Stimulated activated effector memory CD8-positive, alpha-beta T cell treated with anti-CD3 and anti-CD28 coated beads, Interleukin-12 subunit alpha, Interleukin-12 subunit beta, amount 100 ng/mL, for 72 hours (primary cell): ENCODE results near the gene TMED9.
"Not testable (repeated sequence)": the region's sequence is repeated elsewhere in the genome, so short reads cannot be mapped to it uniquely, and the experiment has no call there.

Source experiments
- ATAC-seq: fragments of 150-1000 bp; cut with Tn5 transposase; 2 replicates; pipeline ENCODE4 v1.10.0; 2021
- DNase-seq, 2 donors: peaks; one replicate each; pipeline ENCODE4 v3.0.0; 2021 to 2022; ENCODE audit warnings: low spot score in 2 of 2
- H3K27ac Mint-ChIP-seq: one replicate; pipeline ENCODE4 v1.8.0; 2022; ENCODE audit warnings: mild to moderate bottlenecking, mixed read lengths
- H3K36me3 Mint-ChIP-seq: one replicate; pipeline ENCODE4 v1.8.0; 2022; ENCODE audit warnings: mild to moderate bottlenecking, mixed read lengths
- H3K4me1 Mint-ChIP-seq: one replicate; pipeline ENCODE4 v1.8.0; 2022; ENCODE audit warnings: mixed read lengths
- H3K4me3 Mint-ChIP-seq: one replicate; pipeline ENCODE4 v1.8.0; 2022; ENCODE audit warnings: mild to moderate bottlenecking, mixed read lengths
- H3K9me3 Mint-ChIP-seq: one replicate; pipeline ENCODE4 v1.8.0; 2022; ENCODE audit warnings: mixed read lengths

TMED9 gene

DNA sequence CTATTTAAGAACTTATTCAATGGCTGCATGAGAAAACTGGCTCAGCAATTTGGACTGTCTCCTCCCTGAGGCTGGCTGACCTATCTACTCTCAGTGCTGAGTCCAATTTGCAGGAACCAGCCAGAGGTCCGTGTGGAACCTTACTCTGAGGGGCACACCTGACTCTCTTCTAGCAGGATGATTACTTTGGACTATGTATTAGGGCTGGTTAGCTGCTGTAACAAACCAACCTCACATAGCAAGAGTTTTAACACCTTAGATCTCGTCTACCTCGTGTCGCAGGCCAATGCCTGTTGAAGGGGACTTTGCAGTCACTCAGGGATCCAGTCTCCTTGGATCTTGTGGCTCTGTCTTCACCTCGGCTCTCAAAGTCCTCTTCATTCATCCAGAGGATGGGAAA lies 34.2 kb upstream of the TMED9 start:
- Mint-ChIP-seq H3K4me1 (peaks cover 19% of the 10 kb centered on the region), H3K9me3 (no peaks in the 10 kb centered on the region), H3K36me3 (peaks cover 3% of the 10 kb centered on the region), H3K27ac (no peak overlapping the region), H3K4me3 (no peak overlapping the region)
- DNase-seq (no peak), ATAC-seq (no peak)

- DNase-seq, H3K4me3 Mint-ChIP-seq, H3K9me3 Mint-ChIP-seq, H3K27ac Mint-ChIP-seq, ATAC-seq, H3K36me3 Mint-ChIP-seq: not testable (repeated sequence)
- peaks cover 11% of the 10 kb centered on the region for H3K4me1 Mint-ChIP-seq
Observed at GRCh38 chr5:177559446-177559941, 32.5 kb upstream of the TMED9 start.

DNA sequence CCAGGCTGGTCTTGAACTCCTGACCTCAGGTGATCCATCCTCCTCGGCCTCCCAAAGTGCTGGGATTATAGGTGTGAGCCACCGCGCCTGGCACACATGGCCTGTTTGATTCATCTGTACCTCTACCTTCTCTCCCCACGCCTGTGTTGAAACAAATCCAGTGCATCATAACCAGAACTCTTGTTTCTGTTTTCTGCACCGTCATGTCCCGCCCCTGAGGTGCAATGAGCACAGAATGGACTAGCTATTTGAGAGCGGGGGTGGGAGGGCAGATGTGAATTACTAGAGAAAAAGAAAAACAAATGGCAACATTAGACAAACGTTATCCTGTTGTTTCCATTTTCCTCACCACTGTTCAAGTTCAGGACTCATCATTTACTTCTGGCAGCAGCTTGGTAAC lies 27.0 kb upstream of the TMED9 start:
- no peaks in the 10 kb centered on the region for H3K36me3 Mint-ChIP-seq
- no peak overlapping the region for H3K4me3 Mint-ChIP-seq
- ATAC-seq (no peak), DNase-seq (no peak)
- H3K27ac Mint-ChIP-seq = no peak overlapping the region
- H3K9me3 Mint-ChIP-seq = no peaks in the 10 kb centered on the region
- peaks cover 6% of the 10 kb centered on the region for H3K4me1 Mint-ChIP-seq

GRCh38 chr5:177568326-177568725 lies 23.7 kb upstream of the TMED9 start:
- H3K9me3 Mint-ChIP-seq = no peaks in the 10 kb centered on the region
- peaks cover 6% of the 10 kb centered on the region for H3K4me1 Mint-ChIP-seq
- no peak overlapping the region for H3K4me3 Mint-ChIP-seq
- H3K27ac Mint-ChIP-seq = peak overlapping the region; percentile 40
- ATAC-seq = peak; percentile 19
- no peak for DNase-seq
- H3K36me3 Mint-ChIP-seq = no peaks in the 10 kb centered on the region

DNA sequence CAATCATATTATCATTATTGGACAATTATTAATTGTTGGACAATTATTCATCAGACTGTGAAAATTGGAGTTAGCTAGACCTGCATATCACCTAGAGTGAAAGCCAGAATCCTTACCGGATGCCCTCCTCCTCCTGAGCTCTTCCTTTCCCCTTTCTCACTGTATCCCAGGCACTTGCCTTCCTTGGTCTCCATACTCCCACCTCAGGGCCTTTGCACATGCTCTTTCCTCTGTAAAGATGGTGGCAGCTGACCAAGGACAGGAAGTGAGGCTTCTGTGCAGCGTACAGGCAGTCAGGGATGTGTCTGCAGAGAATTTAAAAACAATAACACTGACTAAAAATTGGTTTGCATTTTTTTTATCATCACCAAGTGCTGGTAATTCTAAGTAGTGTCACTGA lies 22.1 kb upstream of the TMED9 start:
- ATAC-seq (no peak), DNase-seq (no peak)
- H3K9me3 Mint-ChIP-seq = no peaks in the 10 kb centered on the region
- H3K4me3 Mint-ChIP-seq = no peak overlapping the region
- H3K4me1 Mint-ChIP-seq = peaks cover 6% of the 10 kb centered on the region
- no peaks in the 10 kb centered on the region for H3K36me3 Mint-ChIP-seq
- no peak overlapping the region for H3K27ac Mint-ChIP-seq

- H3K27ac Mint-ChIP-seq = no peak overlapping the region
- H3K4me3 Mint-ChIP-seq = no peak overlapping the region
- no peaks in the 10 kb centered on the region for H3K9me3 Mint-ChIP-seq
- no peak for DNase-seq
- no peaks in the 10 kb centered on the region for H3K4me1 Mint-ChIP-seq
- H3K36me3 Mint-ChIP-seq = no peaks in the 10 kb centered on the region
- ATAC-seq = no peak
Observed at GRCh38 chr5:177575488-177575887, 16.5 kb upstream of the TMED9 start.

DNA sequence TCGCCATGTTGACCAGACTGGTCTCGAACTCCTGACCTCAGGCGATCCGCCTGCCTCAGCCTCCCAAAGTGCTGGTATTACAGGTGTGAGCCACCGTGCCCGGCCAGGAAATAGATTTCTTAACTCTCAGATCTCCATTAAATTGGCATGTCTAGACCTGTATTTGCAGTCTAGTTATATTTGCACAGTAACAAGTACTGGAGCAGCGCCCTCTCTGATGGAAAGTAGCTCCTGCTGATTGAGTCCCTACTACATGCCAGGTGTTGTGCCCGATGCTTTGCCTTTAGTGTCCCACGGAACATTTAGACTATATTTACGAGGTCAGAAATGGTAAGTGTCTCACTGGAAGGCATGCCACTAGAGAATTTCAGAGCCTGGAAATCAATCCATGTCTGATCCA lies 15.8 kb upstream of the TMED9 start:
- H3K4me1 Mint-ChIP-seq = no peaks in the 10 kb centered on the region
- no peaks in the 10 kb centered on the region for H3K9me3 Mint-ChIP-seq
- H3K27ac Mint-ChIP-seq = no peak overlapping the region
- no peaks in the 10 kb centered on the region for H3K36me3 Mint-ChIP-seq
- H3K4me3 Mint-ChIP-seq = no peak overlapping the region
- DNase-seq (no peak), ATAC-seq (no peak)

DNA sequence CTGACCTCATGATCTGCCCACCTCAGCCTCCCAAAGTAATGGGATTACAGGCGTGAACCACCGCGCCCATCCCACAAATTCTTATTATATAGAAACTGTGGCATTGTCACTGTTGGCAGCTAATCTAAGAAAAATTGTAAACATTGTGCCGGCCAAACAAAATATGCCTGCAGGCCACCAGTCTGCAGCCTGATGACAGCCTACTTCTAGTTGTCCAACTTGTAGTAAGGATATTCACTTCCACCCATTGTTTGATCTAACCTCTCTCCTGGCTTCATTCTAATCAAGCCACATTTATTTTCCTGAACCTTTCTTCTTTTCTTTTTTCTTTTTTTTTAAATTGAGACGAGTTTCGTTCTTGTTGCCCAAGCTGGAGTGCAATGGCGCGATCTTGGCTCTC lies 13.7 kb upstream of the TMED9 start:
- Mint-ChIP-seq H3K4me3 (no peak overlapping the region), H3K4me1 (no peaks in the 10 kb centered on the region), H3K27ac (no peak overlapping the region), H3K9me3 (no peaks in the 10 kb centered on the region), H3K36me3 (no peaks in the 10 kb centered on the region)
- DNase-seq (no peak), ATAC-seq (no peak)

DNA sequence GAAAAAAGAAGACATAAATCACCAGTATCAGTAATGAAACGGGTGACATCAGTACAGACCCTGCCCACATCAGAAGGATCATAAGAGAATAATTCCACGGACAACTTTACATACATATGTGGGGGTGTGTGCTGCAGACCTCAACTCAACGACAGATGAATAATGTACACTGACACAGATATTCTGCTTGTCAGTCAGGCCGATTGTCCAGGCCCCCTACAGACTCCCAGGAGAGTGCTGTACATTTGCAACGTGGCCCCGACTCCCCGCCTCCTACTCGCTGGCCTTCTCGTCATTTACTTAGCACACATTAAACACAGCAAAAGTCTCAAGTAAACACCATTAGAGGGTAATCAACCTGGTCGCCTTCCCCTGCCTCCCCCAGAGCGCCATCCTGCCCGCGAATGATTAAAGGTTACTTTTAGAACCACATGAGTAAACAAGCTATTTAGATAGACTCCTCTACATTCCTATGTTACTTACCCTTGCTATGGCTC lies 3.5 kb upstream of the TMED9 start:
- Mint-ChIP-seq H3K9me3 (no peaks in the 10 kb centered on the region), H3K27ac (no peak overlapping the region)

GRCh38 chr5:177590406-177590805 lies 1.6 kb upstream of the TMED9 start:
- Mint-ChIP-seq H3K27ac (no peak overlapping the region), H3K4me3 (no peak overlapping the region), H3K36me3 (peaks cover 36% of the 10 kb centered on the region), H3K4me1 (peaks cover 27% of the 10 kb centered on the region), H3K9me3 (no peaks in the 10 kb centered on the region)
- no peak for ATAC-seq
- no peak for DNase-seq

More for the DNA sequence above, 3.5 kb upstream of the TMED9 start:
- DNase-seq (no peak), ATAC-seq (peak; percentile 55)
- Mint-ChIP-seq H3K4me3 (no peak overlapping the region), H3K36me3 (peaks cover 17% of the 10 kb centered on the region), H3K4me1 (peaks cover 20% of the 10 kb centered on the region)

DNA sequence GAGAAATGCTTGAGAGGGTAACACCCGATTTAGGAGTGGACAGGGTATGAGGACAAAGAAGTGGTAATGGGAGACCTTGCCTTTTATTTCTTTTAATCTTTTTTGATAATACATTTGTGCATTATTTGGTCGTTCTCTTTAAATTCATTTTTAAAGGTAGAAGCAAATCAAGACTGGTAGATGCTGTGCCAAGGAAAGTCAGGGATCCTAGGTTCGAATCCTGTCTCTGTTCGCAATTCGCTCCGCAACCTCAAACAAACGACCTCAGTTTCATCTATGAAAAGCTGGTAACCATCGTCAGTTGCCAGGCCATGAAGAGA lies 353 bp upstream of the TMED9 start:
- Mint-ChIP-seq H3K4me1 (peaks cover 33% of the 10 kb centered on the region), H3K4me3 (peak overlapping the region; percentile 96), H3K36me3 (peaks cover 49% of the 10 kb centered on the region), H3K27ac (peak overlapping the region; percentile 98), H3K9me3 (no peaks in the 10 kb centered on the region)
- no peak for DNase-seq
- no peak for ATAC-seq

DNA sequence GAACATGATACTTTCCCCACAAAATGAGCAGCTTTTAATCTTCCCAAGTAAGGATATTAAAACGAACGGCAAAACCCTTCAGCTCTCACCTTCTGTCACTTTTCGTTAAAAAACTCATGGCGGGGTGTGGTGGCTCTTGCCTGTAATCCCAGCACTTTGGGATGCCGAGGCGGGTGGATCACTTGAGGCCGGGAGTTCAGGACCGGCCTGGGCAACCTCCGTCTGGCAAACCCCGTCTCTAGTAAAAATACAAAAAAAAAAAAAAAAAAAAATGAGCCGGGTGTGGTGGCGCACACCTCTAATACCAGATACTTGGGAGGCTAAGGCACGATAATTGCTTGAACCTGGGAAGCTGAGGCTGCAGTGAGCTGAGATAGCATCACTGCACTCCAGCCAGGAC lies 902 bp downstream of the TMED9 start:
- peaks cover 60% of the 10 kb centered on the region for H3K36me3 Mint-ChIP-seq
- no peaks in the 10 kb centered on the region for H3K9me3 Mint-ChIP-seq
- ATAC-seq (no peak), DNase-seq (no peak)
- peak overlapping the region; percentile 98 for H3K27ac Mint-ChIP-seq
- peak overlapping the region; percentile 96 for H3K4me3 Mint-ChIP-seq
- peaks cover 33% of the 10 kb centered on the region for H3K4me1 Mint-ChIP-seq

GRCh38 chr5:177593511-177593910 lies 1.5 kb downstream of the TMED9 start:
- Mint-ChIP-seq H3K9me3 (no peaks in the 10 kb centered on the region), H3K36me3 (peaks cover 62% of the 10 kb centered on the region), H3K4me3 (peak overlapping the region; percentile 96), H3K4me1 (peaks cover 37% of the 10 kb centered on the region), H3K27ac (peak overlapping the region; percentile 34)
- ATAC-seq (no peak), DNase-seq (no peak)

GRCh38 chr5:177594071-177594470 lies 2.1 kb downstream of the TMED9 start:
- Mint-ChIP-seq H3K36me3 (peaks cover 62% of the 10 kb centered on the region), H3K9me3 (no peaks in the 10 kb centered on the region), H3K4me1 (peaks cover 43% of the 10 kb centered on the region), H3K27ac (peak overlapping the region; percentile 34), H3K4me3 (peak overlapping the region; percentile 96)
- no peak for ATAC-seq
- DNase-seq = no peak

GRCh38 chr5:177595026-177595585 lies 3.1 kb downstream of the TMED9 start:
- H3K36me3 Mint-ChIP-seq = peaks cover 62% of the 10 kb centered on the region
- no peak overlapping the region for H3K4me3 Mint-ChIP-seq
- no peak overlapping the region for H3K27ac Mint-ChIP-seq
- no peaks in the 10 kb centered on the region for H3K9me3 Mint-ChIP-seq
- no peak for ATAC-seq
- DNase-seq = no peak
- peaks cover 47% of the 10 kb centered on the region for H3K4me1 Mint-ChIP-seq

DNA sequence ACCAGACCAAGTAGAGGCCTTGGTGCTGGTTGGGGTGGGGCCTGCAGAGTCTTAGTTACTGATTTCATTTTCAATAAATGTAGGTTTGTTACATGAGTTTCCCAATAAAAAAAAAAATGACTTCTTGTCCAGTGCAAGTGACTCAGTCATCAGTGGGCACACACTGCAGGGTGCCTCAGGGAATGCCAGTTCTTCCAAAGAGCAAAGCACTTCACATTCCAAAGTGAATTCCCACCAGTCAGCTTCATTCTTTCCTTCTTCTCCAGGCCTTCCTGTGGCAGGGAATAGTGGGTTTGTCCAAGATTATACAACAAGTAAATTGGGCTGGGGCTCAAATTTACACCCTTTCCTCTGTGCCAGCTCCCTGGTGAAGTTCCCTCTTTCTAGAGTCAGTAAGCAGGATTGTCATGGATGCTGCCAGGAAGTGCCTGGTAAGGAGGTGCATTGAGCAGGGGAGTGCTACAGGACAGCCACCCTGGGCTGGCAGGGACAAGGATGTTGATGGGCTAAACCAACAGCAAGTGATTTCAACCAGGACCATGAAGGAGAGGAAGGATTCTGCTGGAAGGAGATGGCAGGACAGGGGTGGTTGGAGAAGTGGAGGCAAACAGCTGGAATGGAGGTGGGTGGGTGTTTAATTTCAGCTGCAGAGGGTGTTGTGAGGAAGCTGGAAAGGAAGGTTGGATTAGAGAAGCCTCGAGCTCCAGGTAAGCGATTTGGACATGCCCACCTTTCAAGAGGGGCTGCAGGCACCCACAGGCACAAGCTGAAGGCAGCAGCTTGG lies 4.2 kb downstream of the TMED9 start:
- ATAC-seq (no peak), DNase-seq (peak in 1 of 2 donors; percentile 44)
- Mint-ChIP-seq H3K27ac (peak overlapping the region; percentile 32), H3K4me3 (no peak overlapping the region), H3K4me1 (peaks cover 57% of the 10 kb centered on the region), H3K9me3 (no peaks in the 10 kb centered on the region), H3K36me3 (peaks cover 69% of the 10 kb centered on the region)
